Kidney epithelial cell (primary cell): ENCODE results near the gene PCBD2. TPM values are rescaled to one million over a fixed set of nuclear protein-coding genes. Genes with fewer than 3 reads are reported as not detected.
"Not testable (repeated sequence)": the region's sequence is repeated elsewhere in the genome, so short reads cannot be mapped to it uniquely, and the experiment has no call there.

Experiments
- DNase-seq: peaks from one replicate; pipeline ENCODE4 v3.0.0-alpha.2; 2010; ENCODE audit warnings: low read depth
- H3K27me3 ChIP-seq: 2 replicates; pipeline ENCODE4 v1.6.0; 2011; ENCODE audit warnings: low read length; ENCODE audit not compliant: control insufficient read depth, insufficient read depth
- H3K36me3 ChIP-seq: 2 replicates; pipeline ENCODE4 v1.5.1; 2011; ENCODE audit warnings: low read length; ENCODE audit not compliant: control insufficient read depth, insufficient read depth
- H3K4me3 ChIP-seq: 2 replicates; pipeline ENCODE4 v1.5.1; 2011; ENCODE audit warnings: low read depth, mild to moderate bottlenecking, control low read depth, low read length
- total RNA-seq: library from RNA; depleted of rRNA; stranded (reverse); fragments of >200 nt; gene quantifications from 2 replicates; pipeline ENCODE4 v1.2.3, GENCODE V29; 2015
- TF ChIP-seq, protein P1 (sequence below): IDR thresholded peaks from 2 replicates; pipeline ENCODE4 v1.5.1; 2011; ENCODE audit warnings: mild to moderate bottlenecking, moderate library complexity, low read length, control low read depth, inconsistent platforms; ENCODE audit not compliant: insufficient read depth, poor library complexity, severe bottlenecking

Gene PCBD2
- total RNA-seq, 1 donor from 2014 or later = 12.0 TPM

DNA sequence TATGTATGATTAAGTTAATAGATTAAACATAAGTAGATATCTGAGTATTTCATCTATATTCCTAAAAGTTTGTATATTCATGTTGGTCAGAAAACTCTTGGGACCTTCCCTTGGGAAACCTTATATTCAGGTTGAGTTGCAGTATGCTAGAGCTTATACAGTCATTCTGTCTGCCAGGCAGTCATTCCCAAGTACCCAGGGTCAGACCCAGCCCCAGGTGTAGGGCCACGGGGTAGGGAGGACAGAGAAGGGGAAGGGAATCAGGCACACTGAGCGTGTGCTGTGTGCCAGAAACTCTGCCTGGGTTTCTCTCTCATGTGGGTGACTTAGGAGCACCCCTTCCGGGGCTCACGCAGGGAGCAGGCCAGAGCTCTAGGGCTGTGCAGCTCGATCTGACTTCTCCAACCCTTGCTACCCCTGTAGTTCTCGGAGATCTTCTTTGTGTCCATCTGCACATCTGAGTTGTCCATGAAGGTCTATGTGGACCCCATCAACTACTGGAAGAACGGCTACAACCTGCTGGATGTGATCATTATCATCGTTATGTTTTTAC, 91.0 kb downstream of the PCBD2 start:
- peaks cover 2% of the 10 kb centered on the region for H3K27me3 ChIP-seq
- TF ChIP-seq, protein P1, sequence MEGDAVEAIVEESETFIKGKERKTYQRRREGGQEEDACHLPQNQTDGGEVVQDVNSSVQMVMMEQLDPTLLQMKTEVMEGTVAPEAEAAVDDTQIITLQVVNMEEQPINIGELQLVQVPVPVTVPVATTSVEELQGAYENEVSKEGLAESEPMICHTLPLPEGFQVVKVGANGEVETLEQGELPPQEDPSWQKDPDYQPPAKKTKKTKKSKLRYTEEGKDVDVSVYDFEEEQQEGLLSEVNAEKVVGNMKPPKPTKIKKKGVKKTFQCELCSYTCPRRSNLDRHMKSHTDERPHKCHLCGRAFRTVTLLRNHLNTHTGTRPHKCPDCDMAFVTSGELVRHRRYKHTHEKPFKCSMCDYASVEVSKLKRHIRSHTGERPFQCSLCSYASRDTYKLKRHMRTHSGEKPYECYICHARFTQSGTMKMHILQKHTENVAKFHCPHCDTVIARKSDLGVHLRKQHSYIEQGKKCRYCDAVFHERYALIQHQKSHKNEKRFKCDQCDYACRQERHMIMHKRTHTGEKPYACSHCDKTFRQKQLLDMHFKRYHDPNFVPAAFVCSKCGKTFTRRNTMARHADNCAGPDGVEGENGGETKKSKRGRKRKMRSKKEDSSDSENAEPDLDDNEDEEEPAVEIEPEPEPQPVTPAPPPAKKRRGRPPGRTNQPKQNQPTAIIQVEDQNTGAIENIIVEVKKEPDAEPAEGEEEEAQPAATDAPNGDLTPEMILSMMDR = no peak
- no peak for DNase-seq

DNA sequence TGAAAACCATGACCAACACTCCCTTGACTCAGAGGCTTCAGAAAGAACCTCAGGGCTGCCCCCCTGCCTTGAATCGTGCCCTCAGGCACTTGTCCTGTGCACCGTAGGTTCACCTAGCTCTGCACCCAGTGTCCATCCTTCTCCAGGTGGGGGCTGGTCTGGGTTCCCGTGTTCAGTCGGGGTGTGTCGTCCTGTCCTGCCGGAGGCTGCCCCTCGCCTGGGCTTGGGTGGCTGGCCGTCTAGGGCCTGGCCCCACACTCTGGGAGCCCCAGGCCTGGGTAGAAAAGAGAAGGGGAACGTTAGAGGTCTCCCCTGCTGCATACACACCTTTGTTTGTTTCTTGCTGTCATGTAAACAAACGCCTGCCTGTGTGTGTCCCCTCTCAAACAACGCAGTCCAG, 92.1 kb downstream of the PCBD2 start:
- TF ChIP-seq, protein P1 = no peak
- Histone ChIP-seq H3K4me3 (no peak overlapping the region), H3K36me3 (no peaks in the 10 kb centered on the region), H3K27me3 (peaks cover 2% of the 10 kb centered on the region)
- DNase-seq = no peak

More for the DNA sequence above, 91.0 kb downstream of the PCBD2 start:
- H3K4me3 ChIP-seq = no peak overlapping the region
- H3K36me3 ChIP-seq = no peaks in the 10 kb centered on the region

DNA sequence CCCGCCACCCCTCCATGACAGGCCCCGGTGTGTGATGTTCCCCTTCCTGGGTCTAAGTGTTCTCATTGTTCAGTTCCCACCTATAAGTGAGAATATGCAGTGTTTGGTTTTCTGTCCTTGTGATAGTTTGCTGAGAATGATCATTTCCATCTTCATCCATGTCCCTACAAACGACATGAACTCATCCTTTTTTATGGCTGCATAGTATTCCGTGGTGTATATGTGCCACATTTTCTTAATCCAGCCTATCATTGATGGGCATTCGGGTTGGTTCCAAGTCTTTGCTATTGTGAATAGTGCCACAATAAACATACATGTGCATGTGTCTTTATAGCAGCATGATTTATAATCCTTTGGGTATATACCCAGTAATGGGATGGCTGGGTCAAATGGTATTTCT, 93.1 kb downstream of the PCBD2 start:
- DNase-seq, H3K4me3 ChIP-seq, H3K36me3 ChIP-seq, H3K27me3 ChIP-seq: not testable (repeated sequence)

DNA sequence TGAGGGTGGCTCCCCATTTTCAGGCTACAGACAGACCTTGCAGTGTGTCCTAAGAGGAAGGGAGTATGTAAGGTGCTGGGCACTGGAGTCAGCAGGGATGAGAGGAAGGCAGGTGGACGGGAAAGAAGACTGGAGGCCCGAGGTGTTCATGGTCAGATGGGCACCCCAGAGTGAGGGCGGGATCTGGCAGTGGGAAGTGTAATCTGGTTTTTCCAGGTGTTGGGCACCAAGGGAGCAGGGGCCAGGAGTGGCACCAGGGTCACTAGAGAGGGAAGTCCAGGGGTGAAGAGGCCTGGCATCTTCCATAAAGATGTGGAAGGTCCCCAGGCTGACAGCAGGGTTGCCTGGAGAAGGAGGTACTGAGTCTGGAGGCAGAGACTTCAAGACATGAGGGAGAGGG, 99.4 kb downstream of the PCBD2 start:
- DNase-seq = no peak
- H3K4me3 ChIP-seq = no peak overlapping the region
- no peaks in the 10 kb centered on the region for H3K36me3 ChIP-seq
- TF ChIP-seq, protein P1 = no peak
- H3K27me3 ChIP-seq = no peaks in the 10 kb centered on the region

DNA sequence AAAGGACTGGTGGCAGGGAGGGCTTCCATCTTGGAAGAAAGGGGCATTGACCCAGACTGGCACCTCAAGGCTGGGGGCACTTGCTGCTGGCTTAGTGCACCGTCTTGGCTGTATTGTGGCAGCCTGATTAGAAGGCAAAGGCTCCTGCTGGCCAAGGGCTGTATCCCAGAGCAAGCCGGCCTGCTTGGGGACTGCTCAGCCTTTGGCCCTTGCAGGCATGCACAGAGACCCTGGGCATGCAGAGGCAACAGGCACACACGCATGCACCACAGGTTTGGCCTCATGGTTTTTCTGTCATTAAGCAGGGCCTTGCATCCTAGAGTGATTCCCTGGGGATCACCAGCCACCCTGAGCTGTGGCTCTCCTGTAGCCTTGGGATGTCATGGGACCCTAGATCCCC, 100.1 kb downstream of the PCBD2 start:
- Histone ChIP-seq H3K27me3 (no peaks in the 10 kb centered on the region), H3K36me3 (no peaks in the 10 kb centered on the region), H3K4me3 (no peak overlapping the region)
- TF ChIP-seq, protein P1 = no peak
- no peak for DNase-seq

DNA sequence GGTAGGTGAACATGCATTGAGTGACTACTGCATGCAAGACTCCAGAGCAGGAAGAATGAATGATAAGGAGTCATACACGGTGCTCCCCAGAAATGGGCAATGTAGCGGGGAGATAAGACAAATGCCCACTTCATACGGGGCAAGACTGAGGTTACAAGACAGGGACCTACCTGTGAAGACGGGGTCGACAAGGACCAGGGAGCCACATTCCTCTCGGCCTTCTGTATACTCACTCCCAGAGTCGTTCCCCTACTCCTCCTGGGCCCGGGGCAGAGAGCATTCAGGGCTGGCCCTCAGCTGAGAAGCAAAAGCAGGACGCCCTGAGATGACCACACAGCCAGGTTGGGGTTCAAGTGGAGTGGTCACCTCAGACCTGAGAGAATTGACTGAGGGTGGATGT, 102.4 kb downstream of the PCBD2 start:
- no peaks in the 10 kb centered on the region for H3K36me3 ChIP-seq
- DNase-seq = no peak
- no peaks in the 10 kb centered on the region for H3K27me3 ChIP-seq
- TF ChIP-seq, protein P1 = no peak
- no peak overlapping the region for H3K4me3 ChIP-seq
